WTC11 (cell line): ENCODE data around the gene IL17RE. TPM values are rescaled to one million over a fixed set of nuclear protein-coding genes. Genes with fewer than 3 reads are reported as not detected.

Experiments used
- ATAC-seq: fragments of 200-7000 bp; cut with Tn5 transposase; 2 replicates; pipeline ENCODE4 v1.10.0; 2021; ENCODE audit warnings: mild to moderate bottlenecking, moderate library complexity
- CTCF ChIA-PET: fragments of 300-600 bp; sonication (Branson Sonifier 250); formaldehyde crosslinking; loops from one replicate; lab custom pipeline; 2021; ENCODE audit warnings: antibody characterized with exemption; lab: Charles Lee
- POLR2A ChIA-PET: fragments of 350-600 bp; sonication (Branson Sonifier 250); formaldehyde crosslinking; loops from one replicate; lab custom pipeline; 2021; ENCODE audit warnings: antibody characterized with exemption; lab: Charles Lee
- DNase-seq: peaks from one replicate; pipeline ENCODE4 v3.0.0; 2021; ENCODE audit warnings: low spot score
- H3K27ac Mint-ChIP-seq: 2 replicates; pipeline ENCODE4 v1.8.0; 2021; ENCODE audit warnings: mixed read lengths
- H3K27me3 Mint-ChIP-seq: 2 replicates; pipeline ENCODE4 v1.8.0; 2021; ENCODE audit warnings: low read depth, mild to moderate bottlenecking, moderate library complexity, mixed read lengths
- H3K36me3 Mint-ChIP-seq: 2 replicates; pipeline ENCODE4 v1.8.0; 2021; ENCODE audit warnings: mixed read lengths
- H3K4me1 Mint-ChIP-seq: 2 replicates; pipeline ENCODE4 v1.8.0; 2022; ENCODE audit warnings: mixed read lengths
- H3K4me3 Mint-ChIP-seq: 2 replicates; pipeline ENCODE4 v1.8.0; 2021; ENCODE audit warnings: mild to moderate bottlenecking, moderate library complexity, mixed read lengths
- H3K9me3 Mint-ChIP-seq: 2 replicates; pipeline ENCODE4 v1.8.0; 2021; ENCODE audit warnings: mixed read lengths
- FOXJ3 ChIP-seq: sonication (generic); formaldehyde crosslinking; IDR thresholded peaks from 2 replicates; pipeline ENCODE4 v1.9.0; 2021; ENCODE audit warnings: missing genetic modification reagents, mild to moderate bottlenecking, borderline replicate concordance
- FOXP1 ChIP-seq: sonication (generic); formaldehyde crosslinking; IDR thresholded peaks from 2 replicates; pipeline ENCODE4 v1.8.0; 2022; ENCODE audit warnings: missing genetic modification reagents, mild to moderate bottlenecking, moderate library complexity, borderline replicate concordance
- GABPB1 ChIP-seq: sonication (generic); formaldehyde crosslinking; IDR thresholded peaks from 2 replicates; pipeline ENCODE4 v1.8.1; 2023; ENCODE audit warnings: mild to moderate bottlenecking, missing genetic modification reagents
- HMGA2 ChIP-seq: fragments of 250-450 bp; sonication (Bioruptor Pico); IDR thresholded peaks from 2 replicates; pipeline ENCODE4 v1.4.0; 2021; ENCODE audit warnings: mild to moderate bottlenecking, moderate library complexity
- MXD4 ChIP-seq: fragments of 250-450 bp; sonication (Bioruptor Pico); IDR thresholded peaks from 2 replicates; pipeline ENCODE4 v1.8.0; 2021; ENCODE audit warnings: mild to moderate bottlenecking, moderate library complexity, borderline replicate concordance
- NFYB ChIP-seq: sonication (generic); formaldehyde crosslinking; conservative IDR thresholded peaks from 2 replicates; pipeline ENCODE4 v1.8.0; 2022; ENCODE audit warnings: low read depth, missing genetic modification reagents
- NR3C1 ChIP-seq: sonication (generic); formaldehyde crosslinking; conservative IDR thresholded peaks from 2 replicates; pipeline ENCODE4 v1.8.1; 2023; ENCODE audit warnings: low read depth, mild to moderate bottlenecking, missing genetic modification reagents
- PRRX2 ChIP-seq: fragments of 250-450 bp; sonication (Bioruptor Pico); IDR thresholded peaks from 2 replicates; pipeline ENCODE4 v1.8.0; 2021; ENCODE audit warnings: mild to moderate bottlenecking
- RORB ChIP-seq: fragments of 250-450 bp; sonication (Bioruptor Pico); IDR thresholded peaks from 2 replicates; pipeline ENCODE4 v1.9.0; 2021; ENCODE audit warnings: mild to moderate bottlenecking
- SP1 ChIP-seq: sonication (generic); formaldehyde crosslinking; conservative IDR thresholded peaks from 2 replicates; pipeline ENCODE4 v1.8.1; 2022; ENCODE audit warnings: missing genetic modification reagents
- TP53 ChIP-seq: sonication (generic); formaldehyde crosslinking; IDR thresholded peaks from 2 replicates; pipeline ENCODE4 v1.8.1; 2023; ENCODE audit warnings: mild to moderate bottlenecking, missing genetic modification reagents
- ZBTB21 ChIP-seq: sonication (generic); formaldehyde crosslinking; IDR thresholded peaks from 2 replicates; pipeline ENCODE4 v1.8.1; 2023; ENCODE audit warnings: mild to moderate bottlenecking, missing genetic modification reagents, borderline replicate concordance
- ZNF219 ChIP-seq: sonication (generic); formaldehyde crosslinking; IDR thresholded peaks from 2 replicates; pipeline ENCODE4 v1.8.0; 2023; ENCODE audit warnings: missing genetic modification reagents, mild to moderate bottlenecking, borderline replicate concordance
- ZNF232 ChIP-seq: sonication (generic); formaldehyde crosslinking; IDR thresholded peaks from 2 replicates; pipeline ENCODE4 v1.8.0; 2022; ENCODE audit warnings: mild to moderate bottlenecking, missing genetic modification reagents
- ZNF423 ChIP-seq: fragments of 250-450 bp; sonication (Bioruptor Pico); IDR thresholded peaks from 2 replicates; pipeline ENCODE4 v2.1.2; 2022; ENCODE audit warnings: mild to moderate bottlenecking, moderate library complexity
- ZNF671 ChIP-seq: fragments of 250-450 bp; sonication (Bioruptor Pico); IDR thresholded peaks from 2 replicates; pipeline ENCODE4 v1.8.0; 2021; ENCODE audit warnings: mild to moderate bottlenecking
- total RNA-seq: library from RNA; stranded (reverse); gene quantifications from 3 replicates; pipeline ENCODE4 v1.2.3, GENCODE V29; 2021
- TF ChIP-seq, protein P1 (sequence below): fragments of 250-450 bp; sonication (Bioruptor Pico); IDR thresholded peaks from 2 replicates; pipeline ENCODE4 v1.9.0; 2021; ENCODE audit warnings: moderate library complexity, mild to moderate bottlenecking, inconsistent platforms, borderline replicate concordance
- TF ChIP-seq, protein P2 (sequence below): sonication (generic); formaldehyde crosslinking; conservative IDR thresholded peaks from 2 replicates; pipeline ENCODE4 v1.8.1; 2023; ENCODE audit warnings: mild to moderate bottlenecking, low read depth, missing genetic modification reagents, moderate library complexity
- TF ChIP-seq, protein P3 (sequence below): fragments of 200-600 bp; IDR thresholded peaks from 2 replicates; pipeline ENCODE4 v1.8.0; 2022; ENCODE audit warnings: antibody characterized with exemption
- TF ChIP-seq, protein P4 (sequence below): sonication (generic); formaldehyde crosslinking; IDR thresholded peaks from 2 replicates; pipeline ENCODE4 v1.8.0; 2022; ENCODE audit warnings: mild to moderate bottlenecking, missing genetic modification reagents

The IL17RE gene
- total RNA-seq, 1 experiment from 2014 or later: 4.2 TPM

DNA sequence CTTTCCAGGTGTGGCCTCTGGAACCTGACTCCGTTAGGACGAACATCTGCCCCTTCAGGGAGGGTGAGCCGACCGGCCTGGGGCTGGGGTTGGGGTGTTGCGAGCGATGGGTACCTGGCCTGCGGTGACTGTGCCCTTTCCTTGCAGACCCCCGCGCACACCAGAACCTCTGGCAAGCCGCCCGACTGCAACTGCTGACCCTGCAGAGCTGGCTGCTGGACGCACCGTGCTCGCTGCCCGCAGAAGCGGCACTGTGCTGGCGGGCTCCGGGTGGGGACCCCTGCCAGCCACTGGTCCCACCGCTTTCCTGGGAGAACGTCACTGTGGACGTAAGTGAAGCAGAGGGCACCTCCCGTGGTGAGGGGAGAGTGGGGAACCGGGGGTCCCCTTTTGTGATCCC, 25.5 kb downstream of the IL17RE start:
- DNase-seq (no peak), ATAC-seq (no peak)
- peaks cover 12% of the 10 kb centered on the region for H3K27me3 Mint-ChIP-seq
- ChIA-PET POLR2A (no interaction called here), CTCF (interaction anchor here (1.4 kb wide), 1 partner anchor 18 kb away, joined by 7 read pairs; no protein-coding TSS in a partner anchor)
- H3K27ac Mint-ChIP-seq: no peak overlapping the region
- H3K9me3 Mint-ChIP-seq: peaks cover 8% of the 10 kb centered on the region; the same call in 1 of the 2 replicates
- peaks cover 5% of the 10 kb centered on the region; the same call in 1 of the 2 replicates for H3K36me3 Mint-ChIP-seq
- peaks cover 3% of the 10 kb centered on the region for H3K4me1 Mint-ChIP-seq
- no peak overlapping the region for H3K4me3 Mint-ChIP-seq
- TF ChIP-seq ZNF423 (CRISPR knock-in tag) (no peak), NR3C1 (CRISPR knock-in tag) (no peak), FOXJ3 (CRISPR knock-in tag) (no peak), PRRX2 (no peak), ZNF219 (CRISPR knock-in tag) (no peak)

DNA sequence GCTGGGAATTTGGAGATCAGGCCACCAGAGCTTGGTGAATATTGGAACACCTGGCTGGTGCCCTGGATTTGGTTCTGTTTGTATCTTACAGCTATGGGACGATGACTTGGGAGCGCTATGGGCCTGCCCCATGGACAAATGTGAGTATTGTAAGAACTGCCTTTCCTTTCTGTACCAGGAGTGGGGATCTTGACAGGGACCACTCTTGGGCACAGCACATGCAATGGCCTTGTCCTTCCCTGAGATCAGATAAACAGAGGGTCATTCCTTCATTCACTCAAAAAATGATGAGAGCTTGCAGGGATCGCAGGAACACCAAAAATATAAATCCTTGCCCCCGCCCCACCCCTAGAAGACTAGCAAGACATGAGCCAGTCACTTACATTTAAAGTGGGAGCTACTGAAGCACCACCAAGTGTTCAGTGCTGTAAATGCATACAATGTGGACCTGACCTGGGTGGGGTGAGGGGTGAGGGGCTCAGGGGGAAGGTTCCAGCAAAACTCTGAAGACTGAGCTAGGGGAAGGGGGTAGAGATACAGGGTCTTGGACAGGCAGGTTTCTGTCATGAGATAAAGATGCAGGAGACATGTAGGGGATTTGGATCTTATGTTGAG, 28.3 kb downstream of the IL17RE start:
- ATAC-seq: no peak
- no peak overlapping the region for H3K4me3 Mint-ChIP-seq
- H3K27me3 Mint-ChIP-seq: peaks cover 10% of the 10 kb centered on the region
- POLR2A ChIA-PET: no interaction called here
- CTCF ChIA-PET: interaction anchor here (0.6 to 5.5 kb wide), 12 partner anchors 10 to 1850 kb away, joined by 3 to 143 read pairs (median 4); partner anchors contain the start of genes IL17RC and IL17RE
- H3K27ac Mint-ChIP-seq: no peak overlapping the region
- TF ChIP-seq HMGA2 (CRISPR knock-in tag) (no peak), ZNF671 (CRISPR knock-in tag) (no peak), FOXP1 (CRISPR knock-in tag) (no peak), ZBTB21 (no peak), SP1 (CRISPR knock-in tag) (no peak), RORB (no peak), MXD4 (CRISPR knock-in tag) (no peak)
- TF ChIP-seq, protein P1, sequence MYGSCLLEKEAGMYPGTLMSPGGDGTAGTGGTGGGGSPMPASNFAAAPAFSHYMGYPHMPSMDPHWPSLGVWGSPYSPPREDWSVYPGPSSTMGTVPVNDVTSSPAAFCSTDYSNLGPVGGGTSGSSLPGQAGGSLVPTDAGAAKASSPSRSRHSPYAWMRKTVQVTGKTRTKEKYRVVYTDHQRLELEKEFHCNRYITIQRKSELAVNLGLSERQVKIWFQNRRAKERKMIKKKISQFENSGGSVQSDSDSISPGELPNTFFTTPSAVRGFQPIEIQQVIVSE (CRISPR knock-in tag): no peak
- TF ChIP-seq, protein P2, sequence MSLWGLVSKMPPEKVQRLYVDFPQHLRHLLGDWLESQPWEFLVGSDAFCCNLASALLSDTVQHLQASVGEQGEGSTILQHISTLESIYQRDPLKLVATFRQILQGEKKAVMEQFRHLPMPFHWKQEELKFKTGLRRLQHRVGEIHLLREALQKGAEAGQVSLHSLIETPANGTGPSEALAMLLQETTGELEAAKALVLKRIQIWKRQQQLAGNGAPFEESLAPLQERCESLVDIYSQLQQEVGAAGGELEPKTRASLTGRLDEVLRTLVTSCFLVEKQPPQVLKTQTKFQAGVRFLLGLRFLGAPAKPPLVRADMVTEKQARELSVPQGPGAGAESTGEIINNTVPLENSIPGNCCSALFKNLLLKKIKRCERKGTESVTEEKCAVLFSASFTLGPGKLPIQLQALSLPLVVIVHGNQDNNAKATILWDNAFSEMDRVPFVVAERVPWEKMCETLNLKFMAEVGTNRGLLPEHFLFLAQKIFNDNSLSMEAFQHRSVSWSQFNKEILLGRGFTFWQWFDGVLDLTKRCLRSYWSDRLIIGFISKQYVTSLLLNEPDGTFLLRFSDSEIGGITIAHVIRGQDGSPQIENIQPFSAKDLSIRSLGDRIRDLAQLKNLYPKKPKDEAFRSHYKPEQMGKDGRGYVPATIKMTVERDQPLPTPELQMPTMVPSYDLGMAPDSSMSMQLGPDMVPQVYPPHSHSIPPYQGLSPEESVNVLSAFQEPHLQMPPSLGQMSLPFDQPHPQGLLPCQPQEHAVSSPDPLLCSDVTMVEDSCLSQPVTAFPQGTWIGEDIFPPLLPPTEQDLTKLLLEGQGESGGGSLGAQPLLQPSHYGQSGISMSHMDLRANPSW (CRISPR knock-in tag): no peak
- H3K9me3 Mint-ChIP-seq: peaks cover 8% of the 10 kb centered on the region; the same call in 1 of the 2 replicates
- H3K36me3 Mint-ChIP-seq: peaks cover 11% of the 10 kb centered on the region
- no peak for DNase-seq
- H3K4me1 Mint-ChIP-seq: peaks cover 14% of the 10 kb centered on the region

DNA sequence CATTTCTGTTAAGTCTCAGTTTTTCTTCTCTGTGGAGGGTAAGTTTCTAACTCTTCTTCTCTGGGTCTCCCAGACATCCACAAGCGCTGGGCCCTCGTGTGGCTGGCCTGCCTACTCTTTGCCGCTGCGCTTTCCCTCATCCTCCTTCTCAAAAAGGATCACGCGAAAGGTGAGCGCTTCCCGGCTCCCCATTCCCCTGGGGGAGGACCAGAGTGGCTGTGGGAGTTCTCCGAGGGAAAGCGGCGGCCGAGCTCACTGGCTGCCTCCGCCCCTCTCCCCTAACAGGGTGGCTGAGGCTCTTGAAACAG, 29.8 kb downstream of the IL17RE start:
- peak overlapping the region; percentile 74; the same call in 1 of the 2 replicates for H3K27ac Mint-ChIP-seq
- ATAC-seq (no peak; the same call in 1 of the 2 replicates), DNase-seq (no peak)
- H3K9me3 Mint-ChIP-seq: peaks cover 8% of the 10 kb centered on the region; the same call in 1 of the 2 replicates
- H3K36me3 Mint-ChIP-seq: peaks cover 21% of the 10 kb centered on the region
- TF ChIP-seq TP53 (CRISPR knock-in tag): no peak
- TF ChIP-seq, protein P3, sequence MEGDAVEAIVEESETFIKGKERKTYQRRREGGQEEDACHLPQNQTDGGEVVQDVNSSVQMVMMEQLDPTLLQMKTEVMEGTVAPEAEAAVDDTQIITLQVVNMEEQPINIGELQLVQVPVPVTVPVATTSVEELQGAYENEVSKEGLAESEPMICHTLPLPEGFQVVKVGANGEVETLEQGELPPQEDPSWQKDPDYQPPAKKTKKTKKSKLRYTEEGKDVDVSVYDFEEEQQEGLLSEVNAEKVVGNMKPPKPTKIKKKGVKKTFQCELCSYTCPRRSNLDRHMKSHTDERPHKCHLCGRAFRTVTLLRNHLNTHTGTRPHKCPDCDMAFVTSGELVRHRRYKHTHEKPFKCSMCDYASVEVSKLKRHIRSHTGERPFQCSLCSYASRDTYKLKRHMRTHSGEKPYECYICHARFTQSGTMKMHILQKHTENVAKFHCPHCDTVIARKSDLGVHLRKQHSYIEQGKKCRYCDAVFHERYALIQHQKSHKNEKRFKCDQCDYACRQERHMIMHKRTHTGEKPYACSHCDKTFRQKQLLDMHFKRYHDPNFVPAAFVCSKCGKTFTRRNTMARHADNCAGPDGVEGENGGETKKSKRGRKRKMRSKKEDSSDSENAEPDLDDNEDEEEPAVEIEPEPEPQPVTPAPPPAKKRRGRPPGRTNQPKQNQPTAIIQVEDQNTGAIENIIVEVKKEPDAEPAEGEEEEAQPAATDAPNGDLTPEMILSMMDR: peak; percentile 3; the same call in 1 of the 2 replicates
- no peak for TF ChIP-seq GABPB1 (CRISPR knock-in tag)
- TF ChIP-seq, protein P4, sequence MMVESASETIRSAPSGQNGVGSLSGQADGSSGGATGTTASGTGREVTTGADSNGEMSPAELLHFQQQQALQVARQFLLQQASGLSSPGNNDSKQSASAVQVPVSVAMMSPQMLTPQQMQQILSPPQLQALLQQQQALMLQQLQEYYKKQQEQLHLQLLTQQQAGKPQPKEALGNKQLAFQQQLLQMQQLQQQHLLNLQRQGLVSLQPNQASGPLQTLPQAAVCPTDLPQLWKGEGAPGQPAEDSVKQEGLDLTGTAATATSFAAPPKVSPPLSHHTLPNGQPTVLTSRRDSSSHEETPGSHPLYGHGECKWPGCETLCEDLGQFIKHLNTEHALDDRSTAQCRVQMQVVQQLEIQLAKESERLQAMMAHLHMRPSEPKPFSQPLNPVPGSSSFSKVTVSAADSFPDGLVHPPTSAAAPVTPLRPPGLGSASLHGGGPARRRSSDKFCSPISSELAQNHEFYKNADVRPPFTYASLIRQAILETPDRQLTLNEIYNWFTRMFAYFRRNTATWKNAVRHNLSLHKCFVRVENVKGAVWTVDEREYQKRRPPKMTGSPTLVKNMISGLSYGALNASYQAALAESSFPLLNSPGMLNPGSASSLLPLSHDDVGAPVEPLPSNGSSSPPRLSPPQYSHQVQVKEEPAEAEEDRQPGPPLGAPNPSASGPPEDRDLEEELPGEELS (CRISPR knock-in tag): no peak
- TF ChIP-seq ZNF232 (CRISPR knock-in tag): no peak
- TF ChIP-seq MXD4 (CRISPR knock-in tag): no peak
- TF ChIP-seq NFYB (CRISPR knock-in tag): no peak
- peaks cover 14% of the 10 kb centered on the region for H3K4me1 Mint-ChIP-seq
- ChIA-PET POLR2A (interaction anchor here (1.3 to 2.7 kb wide), 8 partner anchors 14 to 316 kb away, joined by 3 to 35 read pairs (median 6); partner anchors contain the start of genes ARPC4, IL17RE, PRRT3 and TATDN2), CTCF (interaction anchor here (0.5 to 5.5 kb wide), 31 partner anchors 9 to 430 kb away, joined by 3 to 143 read pairs (median 4); partner anchors contain the start of genes ARPC4, IL17RC, IL17RE and PRRT3)
- H3K4me3 Mint-ChIP-seq: peak overlapping the region; percentile 93
- peaks cover 10% of the 10 kb centered on the region for H3K27me3 Mint-ChIP-seq
